ENCODE data around the gene TNFAIP8. TPM values are rescaled to one million over a fixed set of nuclear protein-coding genes. Genes with fewer than 3 reads are reported as not detected.
A peak's percentile ranks its signal among the peaks of the same experiment; 100 is the strongest.

TNFAIP8 gene
- total RNA-seq, 1 experiment from 2014 or later, result 7.3 TPM

DNA sequence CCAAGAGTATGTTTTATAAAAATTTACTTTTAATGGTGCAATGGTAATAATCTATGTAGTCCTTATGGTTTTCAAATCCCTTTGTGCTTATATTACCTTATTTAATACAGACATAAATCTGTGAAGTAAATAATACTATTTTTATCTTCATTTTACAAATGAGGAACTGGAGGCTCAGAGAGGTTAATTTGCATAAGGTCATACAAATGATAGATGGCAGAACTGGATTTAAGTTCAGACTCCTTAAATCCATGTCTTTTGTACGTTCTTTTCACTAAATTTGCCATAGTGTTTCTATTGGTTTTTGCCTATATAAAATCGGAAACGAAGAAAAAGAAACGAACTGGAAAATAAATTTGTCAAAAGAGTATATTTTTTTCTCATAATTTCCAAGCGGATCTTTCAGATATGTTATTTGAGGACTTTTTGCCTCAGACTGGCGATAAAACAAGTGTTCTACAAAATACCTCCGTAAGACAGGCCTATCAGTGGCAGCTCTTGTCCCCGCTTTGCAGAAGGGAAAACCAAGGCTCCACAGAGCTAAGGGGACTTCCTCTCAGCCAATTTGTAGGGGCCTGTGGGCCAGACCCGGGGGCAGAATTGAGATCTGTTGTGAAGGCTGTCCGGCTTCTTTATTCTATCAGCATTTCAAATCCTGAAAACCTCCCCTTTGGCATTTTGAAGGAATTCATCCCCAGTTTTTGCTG is 1.1 kb upstream of the TNFAIP8 start:
- no peaks in the 10 kb centered on the region for H3K9me3 Mint-ChIP-seq
- H3K4me1 Mint-ChIP-seq, result peaks cover 59% of the 10 kb centered on the region in 2 experiments
- no peaks in the 10 kb centered on the region for H3K79me1 ChIP-seq (ENCODE audit: insufficient read depth, low read depth, low read length, poor library complexity, severe bottlenecking)
- peaks cover 16% of the 10 kb centered on the region; the same call in 1 of the 2 replicates for H3K4me1 ChIP-seq (ENCODE audit: insufficient read depth, low read length)
- no peak overlapping the region for H2AK5ac ChIP-seq (ENCODE audit: insufficient read length, low read length)
- H4K20me1 ChIP-seq (ENCODE audit: control insufficient read depth, insufficient read depth, insufficient read length), result no peaks in the 10 kb centered on the region
- H3K27ac Mint-ChIP-seq, result no peak overlapping the region
- no peak overlapping the region for H2BK20ac ChIP-seq (ENCODE audit: low read depth, low read length, poor library complexity, severe bottlenecking)
- no peak overlapping the region for H3K56ac ChIP-seq (ENCODE audit: insufficient read length, low read depth, low read length)
- H3K18ac ChIP-seq (ENCODE audit: insufficient read length, low read depth, low read length), result no peak overlapping the region
- H2BK12ac ChIP-seq (ENCODE audit: insufficient read length, low read depth, low read length), result no peak overlapping the region
- no peak overlapping the region for H3K23ac ChIP-seq (ENCODE audit: insufficient read length, low read depth, low read length)
- no peaks in the 10 kb centered on the region for H3K9me3 ChIP-seq (ENCODE audit: control insufficient read depth, low read depth, low read length)
- peaks cover 14% of the 10 kb centered on the region for H3K23me2 ChIP-seq (ENCODE audit: insufficient read length, low read depth, low read length, poor library complexity, severe bottlenecking)
- no peak overlapping the region for H2BK5ac ChIP-seq (ENCODE audit: insufficient read length, low read length)
- H2BK120ac ChIP-seq (ENCODE audit: low read depth, low read length, poor library complexity, severe bottlenecking), result no peak overlapping the region
- WGBS (ENCODE audit: extremely low coverage, insufficient read length, low lambda C conversion rate), result no CpG with 5 or more reads among the region's 10 CpGs
- no peak overlapping the region for H2BK15ac ChIP-seq (ENCODE audit: low read depth, low read length)
- no peak overlapping the region for H3K14ac ChIP-seq (ENCODE audit: insufficient read depth, low read length)
- no peaks in the 10 kb centered on the region for H3K27me3 ChIP-seq (ENCODE audit: insufficient read depth, low read length)
- H3K36me3 Mint-ChIP-seq (ENCODE audit: insufficient read depth in 1 of 3, low read depth in 3 of 3), result no peaks in the 10 kb centered on the region
- H3K9ac ChIP-seq (ENCODE audit: extremely low read depth, insufficient read length, low read length), result no peak overlapping the region
- no peak overlapping the region for H4K91ac ChIP-seq (ENCODE audit: insufficient read length, low read depth, low read length)
- H4K8ac ChIP-seq (replicated peaks; ENCODE audit: insufficient read length, low read depth, low read length), result no peak overlapping the region
- DNase-seq, result no peak
- no peak overlapping the region for H3K27ac ChIP-seq (ENCODE audit: insufficient read length, low read depth, low read length)
- H2AFZ ChIP-seq (ENCODE audit: low read length), result no peak overlapping the region
- TF ChIP-seq, protein P1, sequence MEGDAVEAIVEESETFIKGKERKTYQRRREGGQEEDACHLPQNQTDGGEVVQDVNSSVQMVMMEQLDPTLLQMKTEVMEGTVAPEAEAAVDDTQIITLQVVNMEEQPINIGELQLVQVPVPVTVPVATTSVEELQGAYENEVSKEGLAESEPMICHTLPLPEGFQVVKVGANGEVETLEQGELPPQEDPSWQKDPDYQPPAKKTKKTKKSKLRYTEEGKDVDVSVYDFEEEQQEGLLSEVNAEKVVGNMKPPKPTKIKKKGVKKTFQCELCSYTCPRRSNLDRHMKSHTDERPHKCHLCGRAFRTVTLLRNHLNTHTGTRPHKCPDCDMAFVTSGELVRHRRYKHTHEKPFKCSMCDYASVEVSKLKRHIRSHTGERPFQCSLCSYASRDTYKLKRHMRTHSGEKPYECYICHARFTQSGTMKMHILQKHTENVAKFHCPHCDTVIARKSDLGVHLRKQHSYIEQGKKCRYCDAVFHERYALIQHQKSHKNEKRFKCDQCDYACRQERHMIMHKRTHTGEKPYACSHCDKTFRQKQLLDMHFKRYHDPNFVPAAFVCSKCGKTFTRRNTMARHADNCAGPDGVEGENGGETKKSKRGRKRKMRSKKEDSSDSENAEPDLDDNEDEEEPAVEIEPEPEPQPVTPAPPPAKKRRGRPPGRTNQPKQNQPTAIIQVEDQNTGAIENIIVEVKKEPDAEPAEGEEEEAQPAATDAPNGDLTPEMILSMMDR (conservative IDR thresholded peaks at IDR 0.05), result no peak
- H3K4me2 ChIP-seq (ENCODE audit: insufficient read depth, insufficient read length, low read length), result peak overlapping the region; percentile 92
- no peaks in the 10 kb centered on the region for H3K79me2 ChIP-seq (ENCODE audit: insufficient read depth, low read length)
- peak overlapping the region in 1 of 2 experiments; percentile 86; a peak in 3 of 5 replicates for H3K4me3 Mint-ChIP-seq
- no peak overlapping the region for H4K5ac ChIP-seq (ENCODE audit: insufficient read length, low read depth, low read length)
- no peak overlapping the region for H3T11ph ChIP-seq (ENCODE audit: low read length)
- H3K27me3 Mint-ChIP-seq (ENCODE audit: low read depth), result peaks cover 21% of the 10 kb centered on the region
- H3K4ac ChIP-seq (ENCODE audit: low read depth, low read length), result no peak overlapping the region

Measured in H9 (cell line).